Endothelial cell of umbilical vein (primary cell): ENCODE measurements around the gene KLHL25. TPM values are rescaled to one million over a fixed set of nuclear protein-coding genes. Genes with fewer than 3 reads are reported as not detected.

Experiments used
- BruUV-seq: library from RNA; stranded (reverse); fragments of 400-500 nt; replicated peaks from 2 replicates; lab custom pipeline; 2021; lab: Mats Ljungman, UMichigan
- CTCF ChIA-PET: fragments of 300-600, 350-600 bp; sonication (Branson Sonifier 250); formaldehyde crosslinking; loops from one replicate; lab custom pipeline; 2021; ENCODE audit warnings: antibody characterized with exemption, inconsistent platforms; lab: Charles Lee
- POLR2A ChIA-PET: fragments of 300-600, 350-600 bp; sonication (Branson Sonifier 250); formaldehyde crosslinking; loops from one replicate; lab custom pipeline; 2021; ENCODE audit warnings: antibody characterized with exemption, inconsistent platforms; lab: Charles Lee
- DNase-seq: peaks from one replicate; pipeline ENCODE4 v3.0.0-alpha.2; 2011; ENCODE audit warnings: low read depth, low spot score
- FAIRE-seq: peaks from 2 replicates; lab custom pipeline; 2011; peaks lifted over from hg19 to GRCh38; lab: Jason Lieb, UNC
- H2AFZ ChIP-seq: 2 replicates; pipeline ENCODE4 v1.6.0; 2012; ENCODE audit warnings: low read depth, low read length, control low read depth, inconsistent platforms
- H3K27ac ChIP-seq: 2 replicates; pipeline ENCODE4 v1.5.1; 2011; ENCODE audit warnings: low read depth, mild to moderate bottlenecking, control low read depth, low read length, moderate library complexity; ENCODE audit not compliant: insufficient read depth
- H3K27me3 ChIP-seq, 2 experiments: 2 replicates each; pipeline versions ENCODE4 v1.6.0 to v1.6.1; 2011; ENCODE audit warnings: low read length in 2 of 2, mixed read lengths in 1 of 2; ENCODE audit not compliant: control insufficient read depth in 2 of 2, insufficient read depth in 2 of 2
- H3K36me3 ChIP-seq, 2 experiments: 2 replicates in 1 of 2; 3 replicates in 1 of 2; pipeline ENCODE4 v1.5.1; 2011; ENCODE audit warnings: low read length in 2 of 2, mild to moderate bottlenecking in 1 of 2, moderate library complexity in 1 of 2; ENCODE audit not compliant: control insufficient read depth in 2 of 2, insufficient read depth in 2 of 2; ENCODE audit errors: extremely low read depth in 1 of 2
- H3K4me1 ChIP-seq: 3 replicates; pipeline ENCODE4 v1.5.1; 2011; ENCODE audit warnings: mild to moderate bottlenecking, low read length; ENCODE audit not compliant: control insufficient read depth, insufficient read depth; ENCODE audit errors: extremely low read depth
- H3K4me2 ChIP-seq: 2 replicates; pipeline ENCODE4 v1.6.1; 2011; ENCODE audit warnings: low read length, control low read depth, mixed read lengths; ENCODE audit not compliant: insufficient read depth
- H3K4me3 ChIP-seq, 3 experiments: fragments of 200-600 bp in 1 of 3; sonication (generic), shearing (Covaris generic) in 1 of 3; replicated peaks in 1 of 3; 2 replicates each; pipeline ENCODE4 v1.5.1; 2011 to 2016; ENCODE audit warnings: control low read depth in 3 of 3, low read length in 3 of 3, mild to moderate bottlenecking in 2 of 3, inconsistent platforms in 1 of 3, low read depth in 1 of 3, moderate library complexity in 1 of 3; ENCODE audit not compliant: insufficient read depth in 1 of 3
- H3K79me2 ChIP-seq: 2 replicates; pipeline ENCODE4 v1.6.0; 2012; ENCODE audit warnings: low read length, inconsistent platforms; ENCODE audit not compliant: control insufficient read depth, insufficient read depth
- H3K9ac ChIP-seq: replicated peaks from 2 replicates; pipeline ENCODE3; 2011; ENCODE audit warnings: low read length, control low read depth; ENCODE audit not compliant: insufficient read depth; ENCODE audit errors: extremely low read depth
- H3K9me1 ChIP-seq: replicated peaks from 3 replicates; pipeline ENCODE4 v1.6.0; 2011; ENCODE audit warnings: mild to moderate bottlenecking, low read length; ENCODE audit not compliant: control insufficient read depth, insufficient read depth; ENCODE audit errors: extremely low read depth
- H3K9me3 ChIP-seq: replicated peaks from 2 replicates; pipeline ENCODE4 v1.5.1; 2012; ENCODE audit warnings: low read length, inconsistent platforms; ENCODE audit not compliant: control insufficient read depth, insufficient read depth
- H4K20me1 ChIP-seq: replicated peaks from 2 replicates; pipeline ENCODE3; 2011; ENCODE audit warnings: mild to moderate bottlenecking, low read length; ENCODE audit not compliant: control insufficient read depth, insufficient read depth; ENCODE audit errors: extremely low read depth
- CTCF ChIP-seq, 2 donors: IDR thresholded peaks; 1 replicate in 1 of 2; 2 replicates in 1 of 2; pipeline ENCODE4 v1.5.1; 2011; ENCODE audit warnings: low read length in 2 of 2, mild to moderate bottlenecking in 2 of 2, moderate library complexity in 2 of 2, control low read depth in 1 of 2, inconsistent platforms in 1 of 2, low read depth in 1 of 2; ENCODE audit not compliant: insufficient read depth in 1 of 2; ENCODE audit errors: extremely low read depth in 1 of 2
- EZH2 ChIP-seq: IDR thresholded peaks from 2 replicates; pipeline ENCODE4 v1.6.1; 2012; ENCODE audit warnings: borderline replicate concordance, low read depth, mild to moderate bottlenecking, moderate library complexity, low read length, inconsistent platforms; ENCODE audit not compliant: severe bottlenecking
- FOS ChIP-seq: IDR thresholded peaks from 2 replicates; pipeline ENCODE4 v1.6.1; 2011; ENCODE audit warnings: mild to moderate bottlenecking, low read length, moderate library complexity, borderline replicate concordance; ENCODE audit not compliant: insufficient read depth
- GATA2 ChIP-seq: IDR thresholded peaks from 2 replicates; pipeline ENCODE4 v1.7.0; 2011; ENCODE audit warnings: low read depth, mild to moderate bottlenecking, moderate library complexity, mixed read lengths, low read length; ENCODE audit not compliant: insufficient read length, insufficient read depth
- JUN ChIP-seq: IDR thresholded peaks from 2 replicates; pipeline ENCODE4 v1.6.1; 2011; ENCODE audit warnings: borderline replicate concordance, low read depth; ENCODE audit not compliant: insufficient read length, insufficient read depth
- MAX ChIP-seq: IDR thresholded peaks from 2 replicates; pipeline ENCODE4 v1.6.1; 2011; ENCODE audit not compliant: insufficient read depth, insufficient read length
- MYC ChIP-seq: IDR thresholded peaks from one replicate; pipeline ENCODE4 v1.6.1; 2011; ENCODE audit warnings: mild to moderate bottlenecking, low read depth, low read length
- POLR2A ChIP-seq: IDR thresholded peaks from 2 replicates; pipeline ENCODE4 v1.6.1; 2012; ENCODE audit warnings: low read depth, mild to moderate bottlenecking, control low read depth, low read length
- POLR2AphosphoS5 ChIP-seq: IDR thresholded peaks from 2 replicates; pipeline ENCODE4 v1.6.1; 2012; ENCODE audit warnings: low read depth, mild to moderate bottlenecking, control low read depth, low read length, moderate library complexity; ENCODE audit not compliant: insufficient read depth
- dilution Hi-C: fragments of 300-500 bp; cut with MboI; formaldehyde crosslinking; loops from one replicate; pipeline ENCODE4 v1.15.0; 2019; ENCODE audit warnings: low sequenced_read_pairs; ENCODE audit not compliant: extremely low pct_ligation_motif_present
- intact Hi-C: fragments of 100-400 bp; cut with micrococcal nuclease; formaldehyde crosslinking; loops from one replicate; pipeline ENCODE4 v1.10.0; 2022
- polyA plus RNA-seq, 4 experiments: library from polyadenylated mRNA; depleted of rRNA in 3 of 4; stranded (reverse) in 3 of 4; unstranded in 1 of 4; fragments of >200 nt; gene quantifications; 2 replicates each; pipeline versions ENCODE4 v1.2.1 to v1.2.3, GENCODE V29; 2011 to 2012; ENCODE audit warnings: missing spikeins in 1 of 4
- total RNA-seq: library from RNA; stranded (reverse); gene quantifications from 2 replicates; pipeline ENCODE4 v1.2.3, GENCODE V29; 2021

KLHL25 gene
- total and polyA plus RNA-seq, 2 donors (not counting 3 experiments of a cell fraction or from before 2014, with no cell fraction given) = 5.4 to 6.4 TPM

GRCh38 chr15:85839643-85840042 lies 44.9 kb upstream of the KLHL25 start:
- H3K4me3 ChIP-seq = no peak overlapping the region
- H3K79me2 ChIP-seq = no peaks in the 10 kb centered on the region
- ChIA-PET POLR2A (no interaction called here), CTCF (interaction anchor here (0.7 to 4.8 kb wide), 8 partner anchors 13 to 110 kb away, joined by 3 to 56 read pairs (median 4); no protein-coding TSS in a partner anchor)
- no peak overlapping the region for H3K9ac ChIP-seq
- no peak overlapping the region for H2AFZ ChIP-seq
- TF ChIP-seq EZH2 = no peak
- TF ChIP-seq CTCF (IDR thresholded peaks at IDR 0.05; ENCODE audit: extremely low read depth in 1 of 2, insufficient read depth in 1 of 2, low read depth in 1 of 2, low read length in 2 of 2) = no peak
- TF ChIP-seq POLR2AphosphoS5 = no peak
- TF ChIP-seq MYC = no peak
- no peak for TF ChIP-seq GATA2
- TF ChIP-seq MAX = no peak
- TF ChIP-seq FOS = no peak
- TF ChIP-seq POLR2A = no peak
- TF ChIP-seq JUN = no peak
- no peaks in the 10 kb centered on the region for H3K27me3 ChIP-seq
- FAIRE-seq (no peak), DNase-seq (no peak)
- no peaks in the 10 kb centered on the region for H3K36me3 ChIP-seq
- no peak overlapping the region for H3K27ac ChIP-seq
- intact Hi-C loops (loop anchor here (1.0 to 5.0 kb wide), 4 partner anchors 109 to 352 kb away; no protein-coding TSS in a partner anchor), dilution Hi-C loops (no loop called here)
- no peaks in the 10 kb centered on the region for H4K20me1 ChIP-seq
- H3K9me3 ChIP-seq = no peaks in the 10 kb centered on the region
- BruUV-seq = no TSS peak
- no peaks in the 10 kb centered on the region for H3K9me1 ChIP-seq
- H3K4me2 ChIP-seq = no peak overlapping the region
- H3K4me1 ChIP-seq = peaks cover 2% of the 10 kb centered on the region
